Upper lobe of right lung (tissue), 1 donor: ENCODE data around the gene EGF. TPM values are rescaled to one million over a fixed set of nuclear protein-coding genes. Genes with fewer than 3 reads are reported as not detected.
A peak's percentile ranks its signal among the peaks of the same experiment; 100 is the strongest.

Experiments used
- ATAC-seq: fragments of 200-7000 bp; cut with Tn5 transposase; one replicate; pipeline ENCODE4 v1.9.1; 2020; ENCODE audit warnings: mild to moderate bottlenecking, moderate library complexity
- DNase-seq: peaks from one replicate; pipeline ENCODE4 v3.0.0-alpha.2; 2020
- H3K27ac ChIP-seq: fragments of 200-600 bp; one replicate; pipeline ENCODE4 v1.8.0; 2022
- H3K27me3 ChIP-seq: fragments of 200-600 bp; one replicate; pipeline ENCODE4 v1.8.0; 2022; ENCODE audit warnings: mild to moderate bottlenecking
- H3K36me3 ChIP-seq: fragments of 200-600 bp; one replicate; pipeline ENCODE4 v1.8.0; 2022
- H3K4me1 ChIP-seq: fragments of 200-600 bp; one replicate; pipeline ENCODE4 v1.8.0; 2022
- H3K4me3 ChIP-seq: fragments of 200-600 bp; one replicate; pipeline ENCODE4 v1.8.0; 2022; ENCODE audit warnings: mild to moderate bottlenecking
- H3K9me3 ChIP-seq: fragments of 200-600 bp; one replicate; pipeline ENCODE4 v1.8.0; 2022
- CTCF ChIP-seq: fragments of 200-600 bp; IDR thresholded peaks from one replicate; pipeline ENCODE4 v1.8.0; 2022; ENCODE audit warnings: antibody characterized with exemption
- intact Hi-C: fragments of 100-400 bp; cut with DNase I; formaldehyde crosslinking; loops from one replicate; pipeline ENCODE4 v1.11.0; 2022
- total RNA-seq: library from RNA; stranded (reverse); fragmentation: NEBNext Ultra II Directional; extraction: Animal tissue kit (Norgen Biotek cat#: 25700); gene quantifications from one replicate; pipeline ENCODE4 v1.2.1, GENCODE V29; 2021
- donor health status: DM: no; HTN: yes; CAD: no; lungs with severe emphysema.

Gene EGF
- total RNA-seq, 1 donor from 2014 or later = 2.4 TPM

GRCh38 chr4:109999585-109999912 is 86.9 kb downstream of the EGF start:
- TF ChIP-seq CTCF = no peak

GRCh38 chr4:110002326-110002725 is 89.6 kb downstream of the EGF start:
- no peak overlapping the region for H3K27ac ChIP-seq
- DNase-seq (no peak), ATAC-seq (no peak)
- H3K4me3 ChIP-seq = no peak overlapping the region
- no peaks in the 10 kb centered on the region for H3K36me3 ChIP-seq
- intact Hi-C loops = no loop called here
- H3K4me1 ChIP-seq = no peaks in the 10 kb centered on the region
- H3K27me3 ChIP-seq = no peaks in the 10 kb centered on the region
- no peaks in the 10 kb centered on the region for H3K9me3 ChIP-seq
- no peak for TF ChIP-seq CTCF

More at GRCh38 chr4:109999585-109999912, 86.9 kb downstream of the EGF start:
- DNase-seq (no peak), ATAC-seq (no peak)
- no peaks in the 10 kb centered on the region for H3K36me3 ChIP-seq
- no peaks in the 10 kb centered on the region for H3K27me3 ChIP-seq
- no peak overlapping the region for H3K27ac ChIP-seq
- no peaks in the 10 kb centered on the region for H3K9me3 ChIP-seq
- no peaks in the 10 kb centered on the region for H3K4me1 ChIP-seq
- intact Hi-C loops = loop anchor here (5.0 kb wide), 1 partner anchor 518 kb away; no protein-coding TSS in a partner anchor
- no peak overlapping the region for H3K4me3 ChIP-seq

GRCh38 chr4:110003401-110004187 is 90.9 kb downstream of the EGF start:
- no peak for ATAC-seq
- no peak for DNase-seq
- H3K4me1 ChIP-seq = no peaks in the 10 kb centered on the region
- H3K4me3 ChIP-seq = no peak overlapping the region
- H3K27ac ChIP-seq = no peak overlapping the region
- intact Hi-C loops = no loop called here
- no peak for TF ChIP-seq CTCF
- H3K27me3 ChIP-seq = no peaks in the 10 kb centered on the region
- no peaks in the 10 kb centered on the region for H3K9me3 ChIP-seq
- no peaks in the 10 kb centered on the region for H3K36me3 ChIP-seq

- DNase-seq = no peak
- intact Hi-C loops = no loop called here
- no peak overlapping the region for H3K27ac ChIP-seq
- no peaks in the 10 kb centered on the region for H3K36me3 ChIP-seq
- no peak for TF ChIP-seq CTCF
- H3K27me3 ChIP-seq = no peaks in the 10 kb centered on the region
- no peaks in the 10 kb centered on the region for H3K4me1 ChIP-seq
- H3K9me3 ChIP-seq = no peaks in the 10 kb centered on the region
- no peak overlapping the region for H3K4me3 ChIP-seq
- ATAC-seq = no peak
These were observed 91.9 kb downstream of the EGF start for GRCh38 chr4:110004556-110004955.

- no peak overlapping the region for H3K27ac ChIP-seq
- H3K4me3 ChIP-seq = no peak overlapping the region
- H3K9me3 ChIP-seq = no peaks in the 10 kb centered on the region
- peak; percentile 73 for TF ChIP-seq CTCF
- no peaks in the 10 kb centered on the region for H3K27me3 ChIP-seq
- DNase-seq (no peak), ATAC-seq (peak; percentile 76)
- no peaks in the 10 kb centered on the region for H3K4me1 ChIP-seq
- no peaks in the 10 kb centered on the region for H3K36me3 ChIP-seq
- intact Hi-C loops = no loop called here
These were observed 92.9 kb downstream of the EGF start for GRCh38 chr4:110005461-110006056.
